ENCODE measurements around the gene PITPNB. TPM values are rescaled to one million over a fixed set of nuclear protein-coding genes. Genes with fewer than 3 reads are reported as not detected.

The PITPNB gene
- 19.8 and 59.0 TPM in 2 replicates for total RNA-seq

DNA sequence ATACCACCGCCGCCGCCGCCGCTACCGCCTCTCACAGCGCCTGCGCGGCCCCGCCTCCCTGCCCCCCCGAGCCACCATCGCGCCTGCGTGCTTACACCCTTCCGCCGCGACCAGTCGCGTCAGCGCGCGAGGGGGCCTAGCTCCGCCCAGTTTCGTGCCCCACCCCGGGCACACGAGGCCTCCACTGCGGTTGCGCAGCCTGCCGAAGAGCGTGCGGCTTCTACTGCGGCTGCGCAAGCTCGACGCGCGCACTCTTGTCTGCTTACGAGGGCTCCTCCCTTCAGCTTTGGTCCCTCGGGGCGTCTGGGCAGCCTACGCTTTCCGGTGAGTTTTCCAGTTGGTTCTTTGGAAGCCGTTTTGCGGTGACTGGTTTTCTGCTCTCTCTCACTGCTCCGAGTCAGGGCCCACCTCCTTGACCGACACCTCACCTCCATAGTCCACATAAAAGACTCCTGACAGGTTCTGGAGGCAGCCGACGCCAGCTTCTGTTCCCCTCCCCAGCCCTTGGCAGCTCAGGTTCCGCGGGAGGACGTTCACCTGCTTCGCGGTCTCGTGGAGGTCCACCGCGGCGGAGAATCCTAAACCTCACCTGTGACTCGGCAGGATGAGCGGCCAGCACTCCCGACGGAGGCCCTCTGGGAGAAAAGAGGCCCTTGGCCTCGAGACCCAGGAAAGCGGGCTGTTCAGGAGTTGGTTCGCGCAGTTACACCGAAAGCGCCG, at the start of gene PITPNB:
Gene PITPNB (minus strand): TSS at position 35 of the 720 bp plus-strand sequence. CDS start 65 bp downstream, outside the sequence.

Other genes with a start within 250 kb of the PITPNB start
- 0.32 and 0.38 TPM in 2 replicates for gene MN1, start 117.5 kb downstream of the PITPNB start, total RNA-seq